Chondrocyte (in vitro differentiated cells): ENCODE measurements around the gene FRMD4A. TPM values are rescaled to one million over a fixed set of nuclear protein-coding genes. Genes with fewer than 3 reads are reported as not detected.

Experiments
- DNase-seq: peaks from one replicate; pipeline ENCODE4 v3.0.0; 2021; ENCODE audit warnings: mixed read lengths, low spot score
- H3K27ac Mint-ChIP-seq: one replicate; pipeline ENCODE4 v1.8.0; 2021; ENCODE audit warnings: mild to moderate bottlenecking, moderate library complexity, mixed read lengths; ENCODE audit not compliant: unreplicated experiment
- H3K27me3 Mint-ChIP-seq: 2 replicates; pipeline ENCODE4 v1.8.0; 2021; ENCODE audit warnings: low read depth, mixed read lengths
- H3K36me3 Mint-ChIP-seq: 2 replicates; pipeline ENCODE4 v1.8.0; 2021; ENCODE audit warnings: low read depth, mixed read lengths
- H3K4me1 Mint-ChIP-seq: 2 replicates; pipeline ENCODE4 v1.8.0; 2021; ENCODE audit warnings: low read depth, mild to moderate bottlenecking, mixed read lengths
- H3K4me3 Mint-ChIP-seq: one replicate; pipeline ENCODE4 v1.8.0; 2021; ENCODE audit warnings: mild to moderate bottlenecking, moderate library complexity, mixed read lengths; ENCODE audit not compliant: unreplicated experiment
- H3K9me3 Mint-ChIP-seq: 2 replicates; pipeline ENCODE4 v1.8.0; 2021; ENCODE audit warnings: low read depth, mixed read lengths
- CTCF ChIP-seq: fragments of 200-600 bp; sonication (generic); IDR thresholded peaks from 2 replicates; pipeline ENCODE4 v1.5.0; 2021; ENCODE audit warnings: antibody characterized with exemption, mild to moderate bottlenecking, moderate library complexity
- long read RNA-seq: library from polyadenylated mRNA; stranded (forward); transcript quantifications from one replicate; pipeline ENCODE4 v2.0.0, GENCODE V29; 2021
- total RNA-seq: library from RNA; stranded (reverse); gene quantifications from 3 replicates; pipeline ENCODE4 v1.2.1, GENCODE V29; 2021

Gene FRMD4A
- total RNA-seq: 63.9 to 129 TPM (median 124 TPM) in 3 replicates
- long read RNA-seq, partial matches to known transcripts: 1 of 18 reads
- long read RNA-seq, other reads (novel, unspliced or antisense): 11 of 18 reads

DNA sequence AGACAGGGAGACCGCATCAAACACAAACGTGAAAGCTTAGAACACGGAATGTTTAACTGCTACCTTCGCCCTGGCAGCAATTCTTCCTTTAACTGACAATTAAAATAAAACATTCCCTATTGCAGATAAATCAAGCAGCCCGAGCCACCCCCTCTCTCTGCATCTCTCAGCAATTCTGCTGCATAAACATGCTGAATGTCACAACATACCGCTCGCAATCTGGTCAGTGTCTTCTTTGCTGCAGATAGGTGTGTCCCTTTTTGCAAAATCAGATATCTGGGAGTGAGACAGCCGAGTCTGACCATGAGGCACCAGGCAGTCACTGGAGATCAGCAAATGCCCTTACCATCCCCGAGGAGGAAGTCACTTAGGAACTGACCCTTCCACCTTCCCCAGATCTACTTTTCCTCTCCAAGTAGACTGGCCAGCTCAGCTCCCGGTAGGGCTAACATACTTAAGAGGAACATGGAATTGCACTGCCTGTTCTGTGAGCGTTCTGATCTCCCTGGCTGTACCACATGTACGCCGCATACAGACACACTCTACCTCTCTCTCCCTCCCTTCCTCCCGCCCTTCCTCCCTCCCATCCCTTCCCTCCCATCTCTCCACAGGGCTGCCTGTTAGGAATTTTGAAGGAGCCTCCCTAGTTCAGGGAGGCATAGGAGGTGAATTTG lies at the start of gene FRMD4A:
Gene FRMD4A, minus strand, starts transcription at position 537 of the 674 bp plus-strand sequence.
- H3K36me3 Mint-ChIP-seq: no peaks in the 10 kb centered on the region
- peaks cover 35% of the 10 kb centered on the region for H3K4me1 Mint-ChIP-seq
- no peaks in the 10 kb centered on the region for H3K27me3 Mint-ChIP-seq
- no peak within 1 kb of the TSS for H3K4me3 Mint-ChIP-seq
- H3K9me3 Mint-ChIP-seq: peaks cover under 1% of the 10 kb centered on the region
- no peak for TF ChIP-seq CTCF
- no peak within 1 kb of the TSS for H3K27ac Mint-ChIP-seq
- DNase-seq: no peak

DNA sequence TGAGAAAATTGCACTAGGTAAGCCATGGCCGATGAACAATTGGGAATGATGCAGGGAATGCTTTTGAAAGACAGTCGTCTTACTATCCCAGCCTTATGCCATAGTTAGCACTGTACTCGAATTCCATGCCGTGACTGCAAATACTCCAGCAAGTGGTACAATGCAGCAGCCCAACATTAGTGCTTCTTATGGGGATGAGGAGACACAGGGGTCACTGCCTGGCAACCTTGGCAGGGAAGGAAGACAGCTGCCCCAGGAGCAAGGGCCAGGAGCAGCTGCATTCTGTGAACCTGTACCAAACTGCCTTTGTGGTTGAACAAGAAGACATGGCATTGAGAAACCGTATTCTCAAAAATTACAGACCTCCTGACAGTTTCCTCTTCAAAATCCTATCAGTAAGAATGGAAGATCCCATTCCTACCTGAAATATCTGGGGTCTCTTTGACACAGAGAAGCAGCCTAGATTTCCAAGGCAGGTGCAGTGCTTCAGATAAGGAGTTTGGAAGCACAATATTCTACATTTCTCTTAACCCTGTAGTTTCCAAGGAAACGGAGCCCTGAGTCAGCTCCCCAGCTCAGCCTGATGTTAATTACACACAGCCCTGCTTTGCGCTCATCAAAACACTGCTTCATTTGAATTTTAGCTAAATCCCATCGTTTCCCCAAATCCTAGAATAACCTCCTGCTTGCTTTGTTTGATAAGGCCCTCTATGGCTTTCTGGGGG lies 49.0 kb upstream of the FRMD4A start:
- Mint-ChIP-seq H3K9me3 (peaks cover 3% of the 10 kb centered on the region), H3K27ac (no peak overlapping the region), H3K27me3 (no peaks in the 10 kb centered on the region), H3K4me1 (peaks cover 52% of the 10 kb centered on the region), H3K36me3 (no peaks in the 10 kb centered on the region), H3K4me3 (no peak overlapping the region)
- no peak for TF ChIP-seq CTCF
- DNase-seq: no peak

DNA sequence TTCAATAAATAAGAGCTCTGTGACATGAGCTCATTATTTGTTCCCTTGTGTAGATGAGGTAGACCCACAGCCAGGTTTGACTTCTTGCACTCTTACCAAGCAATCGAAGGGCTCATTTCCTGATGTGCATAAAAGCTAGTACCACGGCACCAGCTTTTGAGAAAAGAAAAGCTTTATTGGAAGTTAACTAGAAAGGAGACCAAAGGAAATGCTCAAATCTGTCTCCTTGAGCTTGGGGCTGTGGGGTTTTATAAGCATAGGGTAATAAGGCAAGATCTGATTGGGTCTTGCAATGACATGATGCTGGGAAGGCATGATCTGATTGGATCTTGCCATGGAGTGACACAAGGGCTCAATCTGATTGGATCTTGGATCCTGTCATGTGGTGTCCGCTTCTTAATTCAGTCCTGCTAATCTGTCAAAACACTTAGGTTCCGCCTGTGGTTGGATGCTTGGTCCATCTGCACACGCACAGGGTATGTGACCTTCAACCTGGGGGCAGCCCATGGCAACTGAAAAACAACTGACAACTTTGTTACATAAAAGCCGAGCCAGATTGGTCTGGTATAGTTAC lies 47.8 kb upstream of the FRMD4A start:
- Mint-ChIP-seq H3K4me3 (no peak overlapping the region), H3K4me1 (peaks cover 42% of the 10 kb centered on the region), H3K36me3 (no peaks in the 10 kb centered on the region), H3K9me3 (no peaks in the 10 kb centered on the region), H3K27me3 (no peaks in the 10 kb centered on the region), H3K27ac (no peak overlapping the region)
- TF ChIP-seq CTCF: no peak
- no peak for DNase-seq

DNA sequence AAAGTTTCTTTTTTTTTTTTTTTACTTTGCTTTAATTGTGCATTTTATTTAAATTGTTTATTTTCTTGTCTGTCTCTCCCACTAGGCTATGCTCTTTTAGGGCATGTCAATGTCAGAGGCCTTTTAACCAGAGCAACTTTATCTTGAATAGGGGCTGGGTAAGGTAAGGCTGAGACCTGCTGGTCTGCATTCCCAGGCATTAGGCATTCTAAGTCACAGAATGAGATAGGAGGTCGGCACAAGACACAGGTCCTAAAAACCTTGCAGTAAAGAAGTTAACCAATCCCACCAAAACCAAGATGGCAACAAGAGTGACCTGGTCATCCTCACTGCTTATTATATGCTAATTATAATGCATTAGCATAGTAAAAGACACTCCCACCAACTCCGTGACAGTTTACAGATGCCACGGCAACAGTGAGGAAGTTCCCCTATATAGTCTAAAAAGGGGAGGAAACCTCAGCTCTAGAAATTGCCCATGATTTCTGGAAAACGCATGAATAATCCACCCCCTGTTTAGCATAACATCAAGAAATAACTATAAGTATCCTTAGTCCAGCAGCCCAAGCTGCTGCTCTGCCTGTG lies 47.0 kb upstream of the FRMD4A start:
- no peaks in the 10 kb centered on the region for H3K9me3 Mint-ChIP-seq
- peaks cover 2% of the 10 kb centered on the region for H3K36me3 Mint-ChIP-seq
- TF ChIP-seq CTCF: no peak
- H3K4me3 Mint-ChIP-seq: no peak overlapping the region
- H3K4me1 Mint-ChIP-seq: peaks cover 35% of the 10 kb centered on the region
- H3K27me3 Mint-ChIP-seq: no peaks in the 10 kb centered on the region
- H3K27ac Mint-ChIP-seq: no peak overlapping the region
- DNase-seq: no peak

DNA sequence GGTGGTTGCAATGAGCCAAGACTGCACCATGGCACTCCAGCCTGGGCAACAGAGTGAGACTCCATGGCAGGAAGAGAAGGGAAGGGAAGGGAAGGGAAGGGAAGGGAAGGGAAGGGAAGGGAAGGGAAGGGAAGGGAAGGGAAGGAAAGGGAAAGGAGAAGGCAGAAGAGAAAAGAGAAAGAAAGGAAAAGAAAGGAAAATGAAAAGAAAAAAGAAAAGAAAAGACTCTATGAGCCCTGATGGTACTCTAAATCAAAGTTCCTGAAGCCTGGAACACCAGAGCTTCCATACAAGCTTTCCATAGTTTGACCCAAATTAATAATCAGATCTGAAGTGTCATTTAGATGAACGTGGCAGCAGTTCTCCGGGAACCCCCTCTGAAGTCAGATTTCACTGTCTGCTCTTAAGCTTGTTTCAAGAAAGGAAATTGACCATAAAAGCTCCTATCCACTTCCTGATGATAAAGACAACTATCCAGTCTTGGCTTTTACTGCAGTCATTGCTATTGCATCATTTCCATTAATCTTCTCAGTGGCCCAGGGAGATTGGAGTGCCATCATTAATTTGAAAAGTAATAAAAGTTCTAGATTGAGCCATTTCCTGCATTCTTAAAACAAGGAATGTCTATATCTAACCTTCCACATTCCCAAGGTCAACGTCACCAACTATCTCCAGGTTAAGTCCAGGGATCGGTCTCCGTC lies 44.2 kb upstream of the FRMD4A start:
- no peak for DNase-seq

More for the DNA sequence above, 44.2 kb upstream of the FRMD4A start:
- H3K27ac Mint-ChIP-seq: no peak overlapping the region
- TF ChIP-seq CTCF: no peak
- H3K4me1 Mint-ChIP-seq: peaks cover 23% of the 10 kb centered on the region
- H3K27me3 Mint-ChIP-seq: no peaks in the 10 kb centered on the region
- H3K9me3 Mint-ChIP-seq: no peaks in the 10 kb centered on the region
- H3K36me3 Mint-ChIP-seq: peaks cover 2% of the 10 kb centered on the region
- H3K4me3 Mint-ChIP-seq: no peak overlapping the region
